H1 (cell line): ENCODE data around the gene PCDH18. TPM values are rescaled to one million over a fixed set of nuclear protein-coding genes. Genes with fewer than 3 reads are reported as not detected.

Source experiments
- CHD7 ChIP-seq: fragments of 300-600 bp; sonication (generic); IDR thresholded peaks from 2 replicates; pipeline ENCODE4 v1.7.1; 2012; ENCODE audit warnings: low read length, moderate library complexity, mild to moderate bottlenecking, inconsistent platforms; ENCODE audit not compliant: insufficient replicate concordance
- polyA plus RNA-seq, 7 experiments: library from polyadenylated mRNA; depleted of rRNA in 3 of 7; stranded (reverse) in 5 of 7; unstranded in 2 of 7; fragments of >200 nt in 5 of 7; fragments of 200-250 nt in 2 of 7; gene quantifications; 1 replicate in 5 of 7; 2 replicates in 1 of 7; 4 replicates in 1 of 7; pipeline versions ENCODE4 v1.2.1 to v1.2.3, GENCODE V29; 2011 to 2013; ENCODE audit warnings: missing spikeins in 2 of 7, mixed read lengths in 2 of 7
- total RNA-seq: library from RNA; stranded (reverse); fragmentation: NEBNext Ultra II Directional; extraction: Animal tissue kit (Norgen Biotek cat#: 25700); gene quantifications from 2 replicates; pipeline ENCODE4 v1.2.1, GENCODE V29; 2021

The PCDH18 gene
- total and polyA plus RNA-seq, 2 of the 8 experiments (the other 6 are each of a cell fraction or from before 2014, with no cell fraction given): 28.8 to 41.8 TPM

GRCh38 chr4:137495578-137495977, 36.7 kb downstream of the PCDH18 start (continued):
- no peak for TF ChIP-seq CHD7
